Activated naive CD8-positive, alpha-beta T cell treated with anti-CD3 and anti-CD28 coated beads for 36 hours (primary cell): ENCODE measurements around the gene DNM3. TPM values are rescaled to one million over a fixed set of nuclear protein-coding genes. Genes with fewer than 3 reads are reported as not detected.

Source experiments
- DNase-seq: peaks from one replicate; pipeline ENCODE4 v3.0.0; 2021
- H3K27ac Mint-ChIP-seq: one replicate; pipeline ENCODE4 v1.8.0; 2022; ENCODE audit warnings: mild to moderate bottlenecking, moderate library complexity, mixed read lengths
- H3K27me3 Mint-ChIP-seq: one replicate; pipeline ENCODE4 v1.8.0; 2022; ENCODE audit warnings: mild to moderate bottlenecking, mixed read lengths
- H3K36me3 Mint-ChIP-seq: one replicate; pipeline ENCODE4 v1.8.0; 2021; ENCODE audit warnings: mild to moderate bottlenecking, mixed read lengths
- H3K4me1 Mint-ChIP-seq: one replicate; pipeline ENCODE4 v1.8.0; 2021; ENCODE audit warnings: mixed read lengths
- H3K4me3 Mint-ChIP-seq: one replicate; pipeline ENCODE4 v1.8.0; 2022; ENCODE audit warnings: mild to moderate bottlenecking, moderate library complexity, mixed read lengths
- H3K9me3 Mint-ChIP-seq: one replicate; pipeline ENCODE4 v1.8.0; 2022; ENCODE audit warnings: mixed read lengths
- total RNA-seq, 2 experiments: library from RNA; stranded (reverse); gene quantifications; one replicate each; pipeline ENCODE4 v1.2.3, GENCODE V29; 2021

DNM3 gene
- total RNA-seq, 2 experiments from 2014 or later = 0.34 to 0.35 TPM

DNA sequence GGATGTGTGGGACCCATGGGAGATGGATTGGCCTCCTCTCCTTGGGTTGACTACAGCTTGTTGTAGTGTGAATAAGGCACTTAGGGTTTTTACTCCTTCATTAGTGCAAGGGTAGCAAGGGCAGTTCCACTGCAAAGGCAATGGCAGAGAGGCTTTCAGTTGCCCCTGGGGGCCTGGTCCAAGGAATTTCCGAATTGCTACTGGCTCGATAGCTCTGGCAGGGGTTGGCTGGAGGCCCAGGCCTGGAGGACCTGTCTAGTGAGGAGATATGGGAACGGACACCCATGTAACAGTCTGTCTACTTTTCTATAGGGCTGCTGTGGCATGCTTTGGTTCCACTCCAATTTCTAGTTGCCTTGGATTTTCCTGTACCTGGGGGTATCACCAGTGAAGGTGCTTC is 360.3 kb downstream of the DNM3 start:
- Mint-ChIP-seq H3K36me3 (peaks cover 13% of the 10 kb centered on the region), H3K27ac (no peak overlapping the region), H3K9me3 (peaks cover 26% of the 10 kb centered on the region), H3K4me1 (no peaks in the 10 kb centered on the region), H3K4me3 (no peak overlapping the region), H3K27me3 (no peaks in the 10 kb centered on the region)
- no peak for DNase-seq

DNA sequence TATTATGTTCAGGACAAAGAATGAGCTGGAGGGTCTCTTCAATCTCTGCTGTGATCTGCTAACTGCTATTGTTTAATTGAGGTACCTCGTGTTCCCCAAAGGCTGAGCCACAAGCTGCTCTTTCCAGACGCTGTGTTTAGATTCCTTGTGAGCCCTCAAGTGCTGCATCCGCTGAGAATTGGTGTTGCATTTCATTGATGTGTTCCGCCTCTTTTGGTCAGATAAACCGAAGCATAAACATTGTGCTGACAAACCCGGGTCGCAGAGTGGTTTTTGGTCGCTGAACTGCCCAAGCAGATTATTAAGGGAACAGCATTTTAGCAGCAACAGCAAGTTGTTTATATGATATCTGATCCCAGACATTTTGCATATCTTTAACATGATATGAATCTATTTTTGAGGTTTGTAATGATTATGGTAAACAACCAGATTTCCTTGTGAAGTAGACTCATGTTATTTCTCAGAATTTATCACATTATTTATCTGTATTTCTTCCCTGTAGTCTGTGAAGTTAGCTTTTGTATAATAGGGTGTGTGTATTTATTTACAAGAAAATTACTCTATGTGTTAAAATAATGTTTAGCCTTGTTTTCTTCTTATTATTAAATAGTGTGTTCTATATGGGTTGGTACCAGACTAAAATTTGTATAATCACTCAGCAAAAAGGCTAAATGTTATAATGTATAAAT is 362.0 kb downstream of the DNM3 start:
- H3K9me3 Mint-ChIP-seq = peaks cover 18% of the 10 kb centered on the region
- no peak overlapping the region for H3K4me3 Mint-ChIP-seq
- H3K27ac Mint-ChIP-seq = no peak overlapping the region
- H3K4me1 Mint-ChIP-seq = no peaks in the 10 kb centered on the region
- H3K36me3 Mint-ChIP-seq = peaks cover 13% of the 10 kb centered on the region
- DNase-seq = no peak
- H3K27me3 Mint-ChIP-seq = no peaks in the 10 kb centered on the region

DNA sequence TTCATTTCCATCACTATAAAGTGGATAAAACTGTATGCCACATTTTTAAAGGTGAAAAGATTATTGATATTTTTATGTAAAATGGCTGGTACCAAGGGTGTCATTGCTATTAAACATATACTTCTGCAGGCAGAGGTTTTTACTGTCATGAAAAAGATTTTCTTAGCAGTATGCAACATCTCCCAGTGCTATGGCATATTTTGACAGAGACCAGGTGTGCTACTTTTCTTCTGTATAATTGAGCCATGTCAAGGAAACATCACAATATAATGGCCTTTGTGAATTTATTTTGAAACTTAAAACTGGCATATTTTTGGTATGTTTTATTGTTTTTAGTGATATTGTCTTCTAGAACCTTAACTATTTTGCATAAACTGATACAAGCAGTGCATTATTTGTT is 362.6 kb downstream of the DNM3 start:
- Mint-ChIP-seq H3K36me3 (peaks cover 8% of the 10 kb centered on the region), H3K27ac (no peak overlapping the region), H3K4me3 (no peak overlapping the region), H3K9me3 (peaks cover 12% of the 10 kb centered on the region), H3K4me1 (no peaks in the 10 kb centered on the region), H3K27me3 (no peaks in the 10 kb centered on the region)
- no peak for DNase-seq

DNA sequence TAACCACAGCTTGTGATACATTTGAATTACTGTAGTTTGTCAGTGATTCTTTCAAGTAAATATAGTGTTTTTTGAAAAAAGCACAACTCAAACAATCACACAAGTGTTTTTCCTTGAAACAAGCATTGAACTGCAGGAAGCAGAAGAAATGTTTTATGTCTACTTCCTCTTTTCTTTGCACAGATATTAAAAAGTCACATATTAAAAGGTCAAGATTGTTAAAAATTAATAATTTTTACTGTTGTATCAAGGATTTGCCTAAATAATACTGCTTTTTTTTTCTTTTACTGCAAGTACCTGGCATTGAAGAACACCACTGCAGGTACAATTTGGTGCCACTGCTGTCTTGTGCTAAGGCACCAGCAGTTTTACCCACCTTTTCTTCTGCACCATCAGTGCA is 365.0 kb downstream of the DNM3 start:
- DNase-seq = no peak
- H3K27me3 Mint-ChIP-seq = no peaks in the 10 kb centered on the region
- no peaks in the 10 kb centered on the region for H3K36me3 Mint-ChIP-seq
- no peak overlapping the region for H3K27ac Mint-ChIP-seq
- H3K4me3 Mint-ChIP-seq = no peak overlapping the region
- no peaks in the 10 kb centered on the region for H3K4me1 Mint-ChIP-seq
- no peaks in the 10 kb centered on the region for H3K9me3 Mint-ChIP-seq

DNA sequence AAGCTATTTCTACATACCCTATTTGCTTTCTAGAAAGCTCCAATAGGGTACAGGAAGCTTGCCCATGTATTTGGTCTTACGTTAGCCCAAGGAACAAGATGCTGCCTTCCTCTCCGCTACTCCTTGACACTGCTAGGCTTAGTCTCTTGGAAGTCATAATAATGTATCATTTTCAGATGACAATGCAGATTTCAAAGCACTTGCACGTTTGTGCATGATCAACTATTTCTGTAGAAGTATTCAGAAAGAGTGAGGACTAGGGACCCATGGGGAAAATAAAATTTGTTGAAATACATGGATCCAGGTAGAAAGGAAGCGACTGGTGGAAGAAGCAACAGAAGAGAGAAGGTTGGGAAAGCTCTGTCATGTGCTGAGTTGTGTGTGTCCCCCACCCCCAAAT is 367.3 kb downstream of the DNM3 start:
- Mint-ChIP-seq H3K4me3 (no peak overlapping the region), H3K9me3 (no peaks in the 10 kb centered on the region), H3K27me3 (no peaks in the 10 kb centered on the region), H3K4me1 (peaks cover 2% of the 10 kb centered on the region), H3K36me3 (no peaks in the 10 kb centered on the region), H3K27ac (no peak overlapping the region)
- DNase-seq = no peak

DNA sequence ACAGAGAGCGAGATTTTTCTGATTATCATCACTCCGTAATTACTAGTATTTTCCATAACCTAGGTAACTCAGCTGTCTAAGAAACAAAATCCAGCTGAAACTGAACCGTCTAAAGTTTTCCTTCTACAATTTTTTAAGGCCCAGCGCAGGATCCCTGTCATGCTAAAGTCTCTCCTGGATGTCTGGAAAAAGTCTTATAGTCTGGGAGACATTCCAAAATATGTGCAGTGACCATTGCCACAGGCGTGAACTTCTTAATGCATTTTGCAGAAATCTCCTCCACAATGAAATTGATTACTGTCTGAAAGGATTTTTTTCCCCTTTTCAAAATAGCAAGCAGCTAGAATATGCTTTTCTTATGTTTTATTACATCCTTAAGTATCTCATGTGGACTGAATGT is 369.9 kb downstream of the DNM3 start:
- H3K36me3 Mint-ChIP-seq = no peaks in the 10 kb centered on the region
- peaks cover 2% of the 10 kb centered on the region for H3K4me1 Mint-ChIP-seq

DNA sequence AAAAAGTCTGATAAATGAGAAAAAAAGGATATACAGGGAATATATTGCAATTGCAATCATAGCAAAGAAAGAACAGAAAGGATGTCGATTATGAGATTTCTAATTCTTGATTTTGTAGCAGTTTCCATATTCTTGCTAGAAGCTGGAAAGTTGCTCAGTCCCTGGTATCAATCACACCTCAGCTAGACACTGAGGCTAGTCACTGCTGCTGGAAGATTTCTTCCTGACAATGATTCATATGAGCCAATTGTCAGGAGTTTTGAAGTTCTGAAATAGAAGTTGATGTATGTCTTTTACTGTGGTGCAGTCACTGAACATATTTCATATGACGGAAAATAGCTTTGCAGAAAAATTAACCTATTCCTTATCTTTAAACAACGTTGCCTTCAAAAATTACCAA is 370.8 kb downstream of the DNM3 start:
- Mint-ChIP-seq H3K27ac (no peak overlapping the region), H3K4me1 (peaks cover 2% of the 10 kb centered on the region), H3K4me3 (no peak overlapping the region), H3K36me3 (no peaks in the 10 kb centered on the region), H3K9me3 (no peaks in the 10 kb centered on the region), H3K27me3 (no peaks in the 10 kb centered on the region)
- no peak for DNase-seq

More for the DNA sequence above, 369.9 kb downstream of the DNM3 start:
- Mint-ChIP-seq H3K9me3 (no peaks in the 10 kb centered on the region), H3K27ac (no peak overlapping the region), H3K4me3 (no peak overlapping the region), H3K27me3 (no peaks in the 10 kb centered on the region)
- DNase-seq = no peak

DNA sequence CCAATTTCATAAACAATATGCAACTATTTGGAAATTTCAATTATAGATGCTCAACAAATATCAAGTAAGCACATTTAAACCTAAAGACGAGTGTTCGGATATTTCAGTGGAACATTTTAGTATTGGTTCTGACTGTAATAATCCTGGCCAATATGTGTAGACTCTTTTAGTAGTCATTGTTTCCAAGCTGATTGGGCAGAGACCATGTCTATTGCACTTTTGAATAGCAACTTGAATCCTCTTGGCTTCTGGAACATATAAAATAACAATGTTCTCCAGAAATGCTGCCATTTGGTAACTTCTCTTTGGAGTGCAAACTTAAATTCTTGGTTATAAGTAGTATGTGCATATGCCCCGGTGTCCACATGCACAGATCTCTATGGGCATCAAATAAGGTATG is 373.7 kb downstream of the DNM3 start:
- peaks cover 2% of the 10 kb centered on the region for H3K4me1 Mint-ChIP-seq
- H3K4me3 Mint-ChIP-seq = no peak overlapping the region
- H3K27me3 Mint-ChIP-seq = no peaks in the 10 kb centered on the region
- no peaks in the 10 kb centered on the region for H3K36me3 Mint-ChIP-seq
- no peak for DNase-seq
- H3K9me3 Mint-ChIP-seq = no peaks in the 10 kb centered on the region
- H3K27ac Mint-ChIP-seq = no peak overlapping the region

DNA sequence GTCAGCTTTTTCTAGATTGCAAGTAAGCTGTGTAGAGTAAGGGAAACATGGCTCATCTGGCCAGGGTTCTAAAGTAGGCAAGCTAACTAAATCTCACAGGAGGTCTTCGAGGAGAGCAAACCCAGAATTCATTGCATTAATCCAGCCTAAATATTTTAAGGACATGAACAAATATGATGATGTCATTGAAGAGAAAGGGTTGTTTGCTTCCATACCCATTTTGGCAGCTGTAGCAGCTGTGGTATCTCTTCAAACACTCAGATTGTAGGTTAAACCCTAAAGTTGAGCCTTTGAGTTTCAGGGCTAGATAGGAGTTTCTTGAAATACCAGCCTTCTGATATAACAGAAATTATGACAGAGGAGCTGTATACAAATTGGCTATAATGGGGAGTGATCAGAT is 378.7 kb downstream of the DNM3 start:
- no peaks in the 10 kb centered on the region for H3K27me3 Mint-ChIP-seq
- no peaks in the 10 kb centered on the region for H3K4me1 Mint-ChIP-seq
- DNase-seq = no peak
- peaks cover 3% of the 10 kb centered on the region for H3K9me3 Mint-ChIP-seq
- H3K4me3 Mint-ChIP-seq = no peak overlapping the region
- no peaks in the 10 kb centered on the region for H3K36me3 Mint-ChIP-seq
- H3K27ac Mint-ChIP-seq = no peak overlapping the region

DNA sequence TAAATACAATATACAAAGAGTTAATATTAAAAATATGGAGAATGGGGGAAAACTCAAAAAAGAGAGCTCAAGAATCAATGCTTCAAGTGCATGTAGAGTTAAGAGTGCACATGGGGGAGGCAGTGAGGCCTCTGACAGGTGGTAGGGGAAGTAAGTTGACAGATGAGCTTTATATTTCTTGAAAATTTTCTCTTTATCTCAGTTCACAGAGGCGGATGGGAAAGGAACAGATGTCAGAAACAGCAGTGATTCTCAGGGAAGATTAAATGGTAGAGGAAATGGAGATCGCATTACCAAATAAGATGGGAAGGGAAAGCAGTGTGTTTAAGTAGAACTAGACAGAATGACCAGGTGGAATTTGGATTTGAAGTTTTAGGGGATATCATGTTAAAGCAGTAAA is 379.1 kb downstream of the DNM3 start:
- H3K27ac Mint-ChIP-seq = no peak overlapping the region
- H3K4me1 Mint-ChIP-seq = no peaks in the 10 kb centered on the region
- H3K27me3 Mint-ChIP-seq = no peaks in the 10 kb centered on the region
- H3K9me3 Mint-ChIP-seq = peaks cover 3% of the 10 kb centered on the region
- no peak overlapping the region for H3K4me3 Mint-ChIP-seq
- no peak for DNase-seq
- H3K36me3 Mint-ChIP-seq = no peaks in the 10 kb centered on the region

DNA sequence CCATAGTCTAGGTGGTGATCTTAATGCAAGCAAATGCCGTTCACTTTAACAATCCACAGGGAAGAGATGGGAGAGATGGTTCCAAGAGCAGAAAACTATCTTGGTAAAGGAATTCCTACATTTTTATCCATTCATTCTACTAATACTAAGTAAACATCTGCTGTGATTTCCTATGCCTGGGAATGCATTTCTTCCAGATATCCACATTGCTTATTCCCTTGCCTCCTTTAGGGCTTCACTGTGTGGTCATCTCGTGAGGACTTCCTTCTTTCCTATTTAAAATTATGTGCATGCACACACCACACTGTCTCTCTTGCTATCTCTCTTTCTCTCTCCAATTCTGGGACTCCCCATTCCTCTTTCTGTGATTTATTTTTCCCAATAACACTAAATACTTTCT is 380.1 kb downstream of the DNM3 start:
- H3K36me3 Mint-ChIP-seq = no peaks in the 10 kb centered on the region
- H3K27ac Mint-ChIP-seq = no peak overlapping the region
- no peaks in the 10 kb centered on the region for H3K4me1 Mint-ChIP-seq
- H3K4me3 Mint-ChIP-seq = no peak overlapping the region
- no peaks in the 10 kb centered on the region for H3K27me3 Mint-ChIP-seq
- DNase-seq = no peak
- H3K9me3 Mint-ChIP-seq = peaks cover 3% of the 10 kb centered on the region

DNA sequence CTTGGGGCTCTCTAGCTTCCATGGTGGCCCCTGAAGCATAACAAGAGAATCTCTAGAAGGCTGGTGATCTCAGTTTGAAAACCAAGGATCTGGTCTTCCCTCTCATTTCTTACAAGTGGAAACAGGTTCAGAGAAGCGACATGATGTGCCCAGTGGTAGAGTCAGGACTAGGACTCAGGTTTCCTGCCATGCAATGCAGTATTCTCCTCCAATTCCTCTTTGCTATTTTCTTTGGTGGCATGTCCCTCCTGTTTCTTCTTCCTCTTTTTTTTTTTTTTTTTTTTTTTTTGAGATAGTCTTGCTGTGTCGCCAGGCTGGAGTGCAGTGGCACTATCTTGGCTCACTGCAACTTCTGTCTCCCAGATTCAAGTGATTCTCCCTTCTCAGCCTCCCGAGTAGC is 383.6 kb downstream of the DNM3 start:
- H3K36me3 Mint-ChIP-seq = no peaks in the 10 kb centered on the region
- no peaks in the 10 kb centered on the region for H3K4me1 Mint-ChIP-seq
- H3K27ac Mint-ChIP-seq = no peak overlapping the region
- no peaks in the 10 kb centered on the region for H3K27me3 Mint-ChIP-seq
- no peak for DNase-seq
- no peak overlapping the region for H3K4me3 Mint-ChIP-seq
- peaks cover 3% of the 10 kb centered on the region for H3K9me3 Mint-ChIP-seq

DNA sequence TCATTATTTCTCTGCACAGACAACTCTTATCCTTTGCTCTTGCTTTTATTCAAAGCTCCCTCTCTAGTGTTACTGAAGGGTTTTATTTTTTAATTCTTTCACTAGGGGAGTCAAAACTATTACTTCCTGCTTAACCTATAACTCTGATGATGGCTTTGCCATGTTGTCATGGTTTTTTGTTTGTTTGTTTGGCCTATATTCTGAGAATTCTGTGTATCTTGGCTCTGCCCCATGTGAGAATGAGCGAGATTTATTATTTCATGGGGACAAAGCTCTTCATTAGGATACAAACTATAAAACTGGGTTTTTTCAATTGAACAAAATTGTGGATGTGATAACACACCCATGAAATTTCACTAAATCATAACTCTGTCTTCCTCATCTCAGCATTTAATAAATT is 388.6 kb downstream of the DNM3 start:
- peaks cover 10% of the 10 kb centered on the region for H3K9me3 Mint-ChIP-seq
- H3K4me1 Mint-ChIP-seq = peaks cover 5% of the 10 kb centered on the region
- DNase-seq = no peak

DNA sequence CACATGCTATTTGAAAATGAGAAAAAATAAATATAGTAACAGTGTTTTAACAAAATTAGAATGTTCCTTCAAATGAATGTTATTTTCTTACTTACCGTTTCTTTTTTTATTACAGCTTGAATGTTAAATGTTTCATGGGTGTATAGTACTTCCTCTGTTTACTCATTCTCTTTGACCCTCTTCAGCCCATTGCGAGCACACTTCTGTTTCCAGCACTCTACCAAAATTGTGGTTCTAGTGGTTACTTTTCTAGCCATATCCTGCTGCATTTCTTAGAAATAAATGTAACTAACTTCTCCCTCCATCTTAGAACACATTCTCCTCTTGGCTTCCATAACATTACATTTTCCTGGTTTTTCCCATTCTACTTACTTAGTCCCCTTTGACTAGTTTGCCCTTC is 389.2 kb downstream of the DNM3 start:
- H3K9me3 Mint-ChIP-seq = peaks cover 10% of the 10 kb centered on the region
- H3K4me3 Mint-ChIP-seq = no peak overlapping the region
- no peak for DNase-seq
- no peaks in the 10 kb centered on the region for H3K27me3 Mint-ChIP-seq
- H3K4me1 Mint-ChIP-seq = peaks cover 5% of the 10 kb centered on the region
- H3K27ac Mint-ChIP-seq = peak overlapping the region; percentile 16
- peaks cover 4% of the 10 kb centered on the region for H3K36me3 Mint-ChIP-seq

More for the DNA sequence above, 388.6 kb downstream of the DNM3 start:
- peaks cover 4% of the 10 kb centered on the region for H3K36me3 Mint-ChIP-seq
- H3K27me3 Mint-ChIP-seq = no peaks in the 10 kb centered on the region
- no peak overlapping the region for H3K4me3 Mint-ChIP-seq
- H3K27ac Mint-ChIP-seq = no peak overlapping the region

DNA sequence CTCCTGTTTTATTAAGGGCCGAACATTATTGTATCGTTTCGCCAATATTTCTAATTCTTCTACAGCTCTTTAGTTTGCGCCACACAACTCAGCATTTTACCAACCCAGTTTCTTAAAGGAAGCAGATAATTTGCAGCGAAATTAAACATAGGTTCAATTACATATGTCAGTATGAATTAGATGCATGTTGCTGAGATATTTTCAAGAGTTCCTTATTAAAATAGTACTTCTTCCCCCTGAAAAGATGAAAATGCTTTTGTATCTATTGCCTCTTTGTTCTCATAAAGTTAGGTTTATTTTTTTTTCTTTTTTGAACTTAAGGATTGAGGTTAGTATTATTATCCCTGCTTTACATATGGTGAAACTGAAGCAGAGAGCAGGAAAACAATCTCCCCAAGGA is 395.7 kb downstream of the DNM3 start:
- no peak for DNase-seq
- Mint-ChIP-seq H3K9me3 (no peaks in the 10 kb centered on the region), H3K36me3 (no peaks in the 10 kb centered on the region), H3K4me1 (no peaks in the 10 kb centered on the region), H3K27ac (no peak overlapping the region), H3K27me3 (no peaks in the 10 kb centered on the region), H3K4me3 (no peak overlapping the region)

DNA sequence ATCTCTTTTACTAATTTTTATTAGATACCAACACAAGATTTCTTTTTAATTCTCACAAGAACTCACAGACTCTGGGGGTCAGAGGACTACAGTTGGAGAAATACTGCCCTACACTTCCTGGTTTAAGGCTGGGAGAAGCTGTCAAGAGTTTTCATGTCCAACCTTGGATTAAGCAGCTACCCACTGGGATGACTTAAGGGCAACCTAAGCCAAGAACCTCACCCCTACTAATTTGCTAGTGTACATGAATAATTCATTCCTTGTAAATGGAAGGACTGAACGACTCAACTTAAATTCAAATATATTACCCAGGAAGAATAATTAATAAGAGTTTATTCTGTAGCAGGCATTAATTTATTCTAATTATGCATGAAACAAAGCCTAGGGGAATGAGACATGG is 396.9 kb downstream of the DNM3 start:
- H3K4me1 Mint-ChIP-seq = no peaks in the 10 kb centered on the region
- no peaks in the 10 kb centered on the region for H3K9me3 Mint-ChIP-seq
- DNase-seq = no peak
- H3K27ac Mint-ChIP-seq = no peak overlapping the region
- H3K4me3 Mint-ChIP-seq = no peak overlapping the region
- no peaks in the 10 kb centered on the region for H3K36me3 Mint-ChIP-seq
- no peaks in the 10 kb centered on the region for H3K27me3 Mint-ChIP-seq
